Neural cell (in vitro differentiated cells): ENCODE data around the gene MBD3L4. TPM values are rescaled to one million over a fixed set of nuclear protein-coding genes. Genes with fewer than 3 reads are reported as not detected.

Experiments
- polyA plus RNA-seq: library from polyadenylated mRNA; depleted of rRNA; stranded (reverse); fragments of >200 nt; gene quantifications from 2 replicates; pipeline ENCODE4 v1.2.3, GENCODE V29; 2014

MBD3L4 gene
- polyA plus RNA-seq, 1 donor from 2014 or later = not detected

Other genes with a start within 250 kb of the MBD3L4 start
- gene ADGRE1, start 152.6 kb downstream of the MBD3L4 start, polyA plus RNA-seq = not detected in 2 replicates
- not detected in 2 replicates for gene MBD3L2B, start 18.7 kb downstream of the MBD3L4 start, polyA plus RNA-seq
- not detected in 2 replicates for gene MBD3L5, start 9.6 kb downstream of the MBD3L4 start, polyA plus RNA-seq
- gene MBD3L2, start 9.1 kb upstream of the MBD3L4 start, polyA plus RNA-seq = not detected in 2 replicates
- not detected in 2 replicates for gene MBD3L3, start 18.5 kb upstream of the MBD3L4 start, polyA plus RNA-seq
- 7.7 and 12.7 TPM in 2 replicates for gene ZNF557, start 29.5 kb upstream of the MBD3L4 start, polyA plus RNA-seq